CD4-positive, alpha-beta memory T cell (primary cell): Measurements from ENCODE around the gene ABCD1. TPM values are rescaled to one million over a fixed set of nuclear protein-coding genes. Genes with fewer than 3 reads are reported as not detected.

Experiments
- CTCF ChIA-PET: fragments of 350-600 bp; sonication (Branson Sonifier 250); formaldehyde crosslinking; loops from one replicate; lab custom pipeline; 2021; ENCODE audit warnings: inconsistent platforms; ENCODE audit not compliant: partially characterized antibody; lab: Charles Lee
- POLR2A ChIA-PET: fragments of 350-600 bp; sonication (Branson Sonifier 250); formaldehyde crosslinking; loops from one replicate; lab custom pipeline; 2021; ENCODE audit not compliant: partially characterized antibody; lab: Charles Lee
- DNase-seq, 5 donors: peaks; one replicate each; pipeline versions ENCODE4 v3.0.0 to v3.0.0-alpha.2; 2020 to 2022; ENCODE audit warnings: mixed read lengths in 1 of 5
- H3K27ac ChIP-seq: one replicate; pipeline ENCODE4 v1.7.0; 2013; ENCODE audit warnings: low read depth, low read length
- H3K27me3 ChIP-seq: 2 replicates; pipeline ENCODE4 v1.7.0; 2013; ENCODE audit warnings: mild to moderate bottlenecking, low read length, moderate library complexity; ENCODE audit not compliant: insufficient read depth
- H3K36me3 ChIP-seq: 2 replicates; pipeline ENCODE4 v1.7.0; 2013; ENCODE audit warnings: mild to moderate bottlenecking, low read length, moderate library complexity; ENCODE audit not compliant: insufficient read depth
- H3K4me1 ChIP-seq: 2 replicates; pipeline ENCODE4 v1.7.0; 2013; ENCODE audit warnings: mild to moderate bottlenecking, low read length, moderate library complexity; ENCODE audit not compliant: insufficient read depth
- H3K4me3 ChIP-seq, 2 donors: one replicate each; pipeline ENCODE4 v1.7.0; 2013; ENCODE audit warnings: low read length in 2 of 2, mild to moderate bottlenecking in 1 of 2
- H3K9me3 ChIP-seq, 2 donors: one replicate each; pipeline ENCODE4 v1.7.0; 2013; ENCODE audit warnings: low read length in 2 of 2, control low read depth in 1 of 2; ENCODE audit not compliant: control insufficient read depth in 1 of 2
- H3K27ac Mint-ChIP-seq, 7 donors: one replicate each; pipeline ENCODE4 v1.8.0; 2020 to 2021; ENCODE audit warnings: mixed read lengths in 7 of 7, mild to moderate bottlenecking in 6 of 7, inconsistent platforms in 3 of 7, moderate library complexity in 3 of 7
- H3K27me3 Mint-ChIP-seq, 2 donors: one replicate each; pipeline ENCODE4 v1.8.0; 2020 to 2021; ENCODE audit warnings: mixed read lengths in 2 of 2
- H3K36me3 Mint-ChIP-seq, 2 donors: one replicate each; pipeline ENCODE4 v1.8.0; 2020 to 2021; ENCODE audit warnings: mixed read lengths in 2 of 2, inconsistent platforms in 1 of 2, mild to moderate bottlenecking in 1 of 2
- H3K4me1 Mint-ChIP-seq, 4 donors: one replicate each; pipeline ENCODE4 v1.8.0; 2020 to 2021; ENCODE audit warnings: mixed read lengths in 4 of 4, mild to moderate bottlenecking in 1 of 4
- H3K4me3 Mint-ChIP-seq, 8 donors: one replicate each; pipeline ENCODE4 v1.8.0; 2020 to 2021; ENCODE audit warnings: mixed read lengths in 8 of 8, mild to moderate bottlenecking in 7 of 8, moderate library complexity in 6 of 8, inconsistent platforms in 3 of 8
- H3K9me3 Mint-ChIP-seq, 8 donors: one replicate each; pipeline ENCODE4 v1.8.0; 2020 to 2021; ENCODE audit warnings: mixed read lengths in 8 of 8, mild to moderate bottlenecking in 5 of 8, inconsistent platforms in 3 of 8, moderate library complexity in 1 of 8
- intact Hi-C: fragments of 100-400 bp; cut with micrococcal nuclease; formaldehyde crosslinking; loops from one replicate; pipeline ENCODE4 v1.15.1; 2023
- polyA plus RNA-seq, 2 donors: library from polyadenylated mRNA; unstranded; fragments of 300-500 nt; fragmentation: Illumina TruSeq; gene quantifications; one replicate each; pipeline ENCODE4 v1.2.3, GENCODE V29; 2021
- total RNA-seq, 2 experiments: library from RNA; stranded (reverse); gene quantifications; one replicate each; pipeline ENCODE4 v1.2.3, GENCODE V29; 2021

ABCD1 gene
- total and polyA plus RNA-seq, 4 experiments from 2014 or later: 1.7 to 6.8 (median 4.9) TPM

DNA sequence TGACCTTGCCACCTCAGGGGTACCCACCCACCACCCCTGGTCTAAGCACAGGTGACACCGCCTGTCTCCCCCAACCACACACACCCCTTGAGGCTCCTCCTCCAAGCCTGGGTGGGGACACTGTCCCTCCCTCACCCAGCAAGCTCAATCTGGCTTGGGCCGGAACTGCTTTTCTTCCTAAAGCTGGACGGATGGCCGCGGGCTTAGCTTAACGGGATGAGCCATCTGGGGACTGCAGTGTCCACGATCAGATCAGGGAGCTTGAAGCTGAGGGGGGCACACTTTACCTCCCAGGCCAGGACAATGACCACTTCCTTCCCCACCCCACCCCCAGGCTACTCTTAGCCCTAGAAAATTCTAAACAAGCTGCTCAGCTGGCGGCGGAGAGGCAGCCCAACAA is 37.9 kb upstream of the ABCD1 start:
- CTCF ChIA-PET: interaction anchor here (0.9 to 1.6 kb wide), 6 partner anchors 20 to 264 kb away, joined by 3 to 5 read pairs (median 4); partner anchors contain the start of genes IDH3G and SSR4
- intact Hi-C loops: loop anchor here (5.0 kb wide), 2 partner anchors 36 to 266 kb away; partner anchors contain the start of genes ABCD1 and BCAP31
- H3K4me3 Mint-ChIP-seq: peak overlapping the region in 4 of 8 donors; percentile 32 to 54 (median 37)

DNA sequence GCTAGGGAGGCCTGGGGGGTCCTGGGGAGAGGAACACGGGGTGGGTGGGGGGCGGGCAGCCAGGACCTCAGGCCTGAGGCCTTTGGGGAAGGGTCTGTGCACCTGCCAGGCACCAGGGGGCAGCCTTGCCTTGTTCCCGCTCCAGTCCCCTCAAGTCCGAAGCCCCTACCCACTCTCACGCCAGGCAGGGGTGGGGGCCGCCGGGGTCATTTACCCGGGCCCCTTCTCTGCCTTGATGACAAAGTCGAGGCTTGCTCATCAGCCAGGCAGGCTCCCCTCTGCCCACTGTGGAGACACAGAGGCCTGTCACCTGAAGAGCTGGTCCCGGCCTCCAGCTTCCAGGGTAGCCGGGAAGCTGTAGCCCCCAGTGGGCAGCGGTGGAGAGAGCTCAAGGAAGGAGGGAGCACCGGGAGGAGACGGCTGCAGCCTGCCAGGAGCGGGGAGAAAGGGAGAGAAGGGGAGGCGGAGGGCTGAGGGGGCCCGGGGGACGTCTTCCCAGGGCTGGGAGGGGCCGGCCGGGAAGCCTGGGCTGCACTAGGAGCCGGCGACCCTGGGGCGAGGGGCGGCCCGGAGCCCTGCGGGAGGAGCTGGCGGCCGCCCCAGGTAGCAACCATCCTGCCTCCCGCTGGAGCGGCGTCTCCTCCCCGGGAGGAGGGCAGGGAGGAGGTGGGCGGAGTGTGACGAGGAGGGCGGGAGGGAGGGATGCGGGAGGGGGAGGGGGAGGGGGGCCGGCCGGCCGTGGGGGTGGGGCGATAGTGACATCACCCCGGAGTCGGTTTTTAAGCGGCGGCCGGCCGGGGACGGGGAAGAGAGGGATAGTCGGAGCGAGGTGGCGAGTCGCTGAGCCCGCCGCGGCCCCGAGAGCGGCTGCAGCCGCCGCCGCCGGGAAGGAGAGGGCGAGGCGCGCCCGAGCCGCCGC is 37.3 kb upstream of the ABCD1 start, which contains the start of gene SLC6A8:
SLC6A8 (plus strand) TSS at position 806 of the 919 bp plus-strand sequence. CDS start 649 bp downstream, outside the sequence.
- H3K27me3 ChIP-seq: no peaks in the 10 kb centered on the region
- no peaks in the 10 kb centered on the region for H3K4me1 ChIP-seq
- no peak within 1 kb of the TSS for H3K4me3 ChIP-seq
- H3K36me3 ChIP-seq: no peaks in the 10 kb centered on the region
- H3K27ac ChIP-seq: no peak within 1 kb of the TSS
- H3K9me3 Mint-ChIP-seq: no peaks in the 10 kb centered on the region
- no peak within 1 kb of the TSS for H3K27ac Mint-ChIP-seq
- CTCF ChIA-PET: interaction anchor here (0.9 to 1.6 kb wide), 6 partner anchors 21 to 264 kb away, joined by 3 to 5 read pairs (median 4); partner anchors contain the start of genes IDH3G and SSR4
- no peaks in the 10 kb centered on the region for H3K4me1 Mint-ChIP-seq
- POLR2A ChIA-PET: no interaction called here
- no peaks in the 10 kb centered on the region for H3K27me3 Mint-ChIP-seq
- intact Hi-C loops: loop anchor here (5.0 kb wide), 2 partner anchors 35 to 265 kb away; partner anchors contain the start of genes ABCD1 and BCAP31
- H3K36me3 Mint-ChIP-seq: no peaks in the 10 kb centered on the region
- H3K4me3 Mint-ChIP-seq: peak within 1 kb of the TSS; percentile 63 to 88 (median 76)
- H3K9me3 ChIP-seq: no peaks in the 10 kb centered on the region
- DNase-seq: peak in 3 of 5 donors; percentile 10 to 44 (median 23)

More for the DNA sequence above, 37.9 kb upstream of the ABCD1 start:
- Mint-ChIP-seq H3K27ac (no peak overlapping the region), H3K9me3 (no peaks in the 10 kb centered on the region), H3K27me3 (no peaks in the 10 kb centered on the region), H3K4me1 (no peaks in the 10 kb centered on the region), H3K36me3 (no peaks in the 10 kb centered on the region)
- H3K9me3 ChIP-seq: no peaks in the 10 kb centered on the region
- no peaks in the 10 kb centered on the region for H3K27me3 ChIP-seq
- no peaks in the 10 kb centered on the region for H3K4me1 ChIP-seq
- POLR2A ChIA-PET: no interaction called here
- no peak overlapping the region for H3K4me3 ChIP-seq
- peak in 1 of 5 donors; percentile 3 for DNase-seq
- H3K36me3 ChIP-seq: no peaks in the 10 kb centered on the region
- H3K27ac ChIP-seq: no peak overlapping the region

DNA sequence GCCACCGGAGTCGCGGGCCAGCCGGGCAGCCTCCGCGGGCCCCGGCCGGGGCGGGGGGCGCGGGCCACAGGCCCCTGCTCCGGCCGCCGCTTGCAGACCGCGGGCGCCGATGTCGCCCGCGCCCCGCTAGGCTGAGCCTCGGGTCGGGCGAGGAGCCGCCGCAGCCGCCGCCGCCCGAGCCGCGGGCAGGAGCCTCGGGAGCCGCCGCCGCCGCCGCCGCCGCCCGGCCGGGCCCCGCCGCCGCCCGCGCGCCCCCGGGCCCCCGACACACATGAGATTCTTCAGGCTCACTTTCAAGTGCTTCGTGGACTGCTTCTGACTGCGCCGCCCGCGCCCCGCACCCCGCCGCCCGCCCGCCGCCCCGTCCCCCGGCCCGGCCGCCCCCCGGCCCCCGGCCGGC is 36.6 kb upstream of the ABCD1 start:
- H3K9me3 Mint-ChIP-seq: no peaks in the 10 kb centered on the region
- no peaks in the 10 kb centered on the region for H3K36me3 ChIP-seq
- no peak overlapping the region for H3K27ac Mint-ChIP-seq
- CTCF ChIA-PET: interaction anchor here (1.2 to 1.4 kb wide), 2 partner anchors 22 to 107 kb away, joined by 3 to 4 read pairs; partner anchors contain the start of genes IDH3G and SSR4
- POLR2A ChIA-PET: no interaction called here
- no peaks in the 10 kb centered on the region for H3K4me1 Mint-ChIP-seq
- no peak overlapping the region for H3K4me3 Mint-ChIP-seq
- H3K27me3 ChIP-seq: no peaks in the 10 kb centered on the region
- no peaks in the 10 kb centered on the region for H3K4me1 ChIP-seq
- no peaks in the 10 kb centered on the region for H3K27me3 Mint-ChIP-seq
- intact Hi-C loops: loop anchor here (5.0 kb wide), 2 partner anchors 34 to 264 kb away; partner anchors contain the start of genes ABCD1 and BCAP31
- peak in 1 of 5 donors; percentile 4 for DNase-seq
- no peak overlapping the region for H3K27ac ChIP-seq
- H3K4me3 ChIP-seq: no peak overlapping the region
- no peaks in the 10 kb centered on the region for H3K36me3 Mint-ChIP-seq
- no peaks in the 10 kb centered on the region for H3K9me3 ChIP-seq

DNA sequence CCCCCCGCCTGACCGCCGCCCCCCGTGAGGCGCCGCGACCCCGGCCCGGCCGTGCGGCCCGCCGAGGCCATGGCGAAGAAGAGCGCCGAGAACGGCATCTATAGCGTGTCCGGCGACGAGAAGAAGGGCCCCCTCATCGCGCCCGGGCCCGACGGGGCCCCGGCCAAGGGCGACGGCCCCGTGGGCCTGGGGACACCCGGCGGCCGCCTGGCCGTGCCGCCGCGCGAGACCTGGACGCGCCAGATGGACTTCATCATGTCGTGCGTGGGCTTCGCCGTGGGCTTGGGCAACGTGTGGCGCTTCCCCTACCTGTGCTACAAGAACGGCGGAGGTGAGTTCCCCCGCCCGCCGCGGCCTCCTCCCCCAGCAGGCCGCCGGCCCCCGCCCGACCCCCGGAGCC is 36.1 kb upstream of the ABCD1 start:
- no peak overlapping the region for H3K27ac Mint-ChIP-seq
- H3K27ac ChIP-seq: no peak overlapping the region
- intact Hi-C loops: loop anchor here (5.0 kb wide), 2 partner anchors 34 to 264 kb away; partner anchors contain the start of genes ABCD1 and BCAP31
- no peaks in the 10 kb centered on the region for H3K4me1 ChIP-seq
- DNase-seq: peak in 1 of 5 donors; percentile 1
- H3K27me3 ChIP-seq: no peaks in the 10 kb centered on the region
- CTCF ChIA-PET: no interaction called here
- no peaks in the 10 kb centered on the region for H3K9me3 ChIP-seq
- no peaks in the 10 kb centered on the region for H3K9me3 Mint-ChIP-seq
- no peaks in the 10 kb centered on the region for H3K36me3 ChIP-seq
- H3K4me3 ChIP-seq: no peak overlapping the region
- POLR2A ChIA-PET: no interaction called here
- H3K27me3 Mint-ChIP-seq: no peaks in the 10 kb centered on the region
- H3K4me1 Mint-ChIP-seq: no peaks in the 10 kb centered on the region
- no peak overlapping the region for H3K4me3 Mint-ChIP-seq
- H3K36me3 Mint-ChIP-seq: no peaks in the 10 kb centered on the region

DNA sequence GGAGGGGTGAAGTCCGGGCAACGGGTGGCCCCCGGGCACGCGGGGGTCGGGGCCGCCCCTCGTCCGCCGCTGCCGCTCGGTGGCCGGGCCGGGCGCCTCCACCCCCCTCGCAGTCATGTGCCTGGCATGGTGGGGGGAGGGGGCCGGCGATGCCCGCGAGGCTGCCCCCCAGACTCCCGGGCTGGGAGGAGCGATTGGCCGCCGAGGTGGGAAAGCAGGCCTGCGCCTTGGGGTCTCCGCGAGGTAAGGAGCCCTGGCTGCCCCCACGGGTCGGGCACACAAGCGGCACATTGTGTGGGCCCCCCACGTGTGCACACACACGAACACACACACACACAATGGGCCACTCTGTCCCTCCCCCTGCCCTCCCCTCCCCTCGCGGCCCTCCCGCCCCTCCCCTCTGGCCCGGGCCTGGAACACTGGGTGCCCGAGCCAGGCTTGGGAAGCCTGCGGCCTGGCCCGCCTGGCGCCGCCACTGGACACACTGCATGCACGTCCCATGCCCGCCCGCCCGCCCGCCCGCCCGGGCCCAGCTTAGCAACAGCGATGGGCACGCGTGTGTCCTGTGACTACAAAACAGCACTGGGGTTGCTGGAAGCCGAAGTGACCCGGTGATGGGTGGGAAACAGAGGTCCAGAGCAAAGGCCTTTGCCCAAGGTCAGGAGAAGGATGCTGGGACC is 35.6 kb upstream of the ABCD1 start:
- ChIA-PET CTCF (no interaction called here), POLR2A (no interaction called here)
- Histone ChIP-seq H3K4me3 (no peak overlapping the region), H3K9me3 (no peaks in the 10 kb centered on the region), H3K4me1 (no peaks in the 10 kb centered on the region), H3K27ac (no peak overlapping the region), H3K27me3 (no peaks in the 10 kb centered on the region), H3K36me3 (no peaks in the 10 kb centered on the region)
- H3K27ac Mint-ChIP-seq: no peak overlapping the region
- H3K27me3 Mint-ChIP-seq: no peaks in the 10 kb centered on the region
- no peaks in the 10 kb centered on the region for H3K4me1 Mint-ChIP-seq
- no peaks in the 10 kb centered on the region for H3K9me3 Mint-ChIP-seq
- intact Hi-C loops: loop anchor here (5.0 kb wide), 2 partner anchors 33 to 263 kb away; partner anchors contain the start of genes ABCD1 and BCAP31
- H3K36me3 Mint-ChIP-seq: no peaks in the 10 kb centered on the region
- peak overlapping the region in 1 of 8 donors; percentile 32 for H3K4me3 Mint-ChIP-seq
- DNase-seq: no peak

DNA sequence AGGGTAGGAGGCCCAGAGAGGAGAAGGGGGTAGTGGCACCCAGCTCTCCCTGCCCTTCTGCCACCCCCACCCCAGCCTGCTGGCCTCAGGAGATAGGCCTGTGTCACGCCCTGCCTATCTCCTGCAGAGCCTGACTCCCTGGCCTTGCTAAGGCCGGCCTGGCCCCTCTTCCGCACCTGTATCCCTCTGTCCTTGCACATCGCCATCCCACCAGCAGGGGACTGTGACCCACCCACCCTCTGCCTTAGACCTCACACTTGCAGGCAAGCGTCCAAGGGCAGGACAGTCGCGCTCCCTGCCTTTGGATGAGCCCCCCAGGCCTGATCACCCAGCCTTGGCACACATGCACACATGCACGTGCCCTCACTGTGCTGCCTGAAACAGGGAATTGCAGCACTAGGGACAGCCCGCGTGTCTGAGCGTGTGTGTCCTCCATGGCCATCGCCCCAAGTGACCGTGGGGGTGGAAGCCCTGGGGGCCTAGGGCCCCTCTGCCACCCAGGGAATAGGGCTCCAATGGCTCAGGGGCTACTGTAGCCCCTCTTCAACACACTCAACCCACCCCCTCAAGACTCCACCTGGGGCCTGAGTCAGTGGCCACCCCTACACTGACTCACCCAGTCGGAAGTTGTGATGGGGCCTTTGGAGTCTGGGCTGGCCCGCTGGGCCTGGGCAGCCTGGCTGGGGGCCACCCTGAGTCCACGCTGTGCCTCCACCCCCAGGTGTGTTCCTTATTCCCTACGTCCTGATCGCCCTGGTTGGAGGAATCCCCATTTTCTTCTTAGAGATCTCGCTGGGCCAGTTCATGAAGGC is 34.8 kb upstream of the ABCD1 start:
- no peaks in the 10 kb centered on the region for H3K4me1 Mint-ChIP-seq
- intact Hi-C loops: loop anchor here (5.0 kb wide), 2 partner anchors 32 to 262 kb away; partner anchors contain the start of genes ABCD1 and BCAP31
- H3K9me3 ChIP-seq: no peaks in the 10 kb centered on the region
- no peaks in the 10 kb centered on the region for H3K27me3 ChIP-seq
- H3K4me1 ChIP-seq: no peaks in the 10 kb centered on the region
- H3K4me3 ChIP-seq: no peak overlapping the region
- no peaks in the 10 kb centered on the region for H3K9me3 Mint-ChIP-seq
- H3K4me3 Mint-ChIP-seq: peak overlapping the region in 2 of 8 donors; percentile 35 to 55
- H3K27me3 Mint-ChIP-seq: no peaks in the 10 kb centered on the region
- peak overlapping the region in 1 of 7 donors; percentile 29 for H3K27ac Mint-ChIP-seq
- ChIA-PET POLR2A (no interaction called here), CTCF (no interaction called here)
- H3K36me3 ChIP-seq: no peaks in the 10 kb centered on the region
- peak in 1 of 5 donors; percentile 29 for DNase-seq
- no peaks in the 10 kb centered on the region for H3K36me3 Mint-ChIP-seq
- no peak overlapping the region for H3K27ac ChIP-seq
